ENCODE results near the gene CTBP1.

The CTBP1 gene

GRCh38 chr4:1223841-1224809 lies 24.8 kb downstream of the CTBP1 start:
- DNase-seq (ENCODE audit: low spot score) = no peak

GRCh38 chr4:1222938-1223690 lies 25.8 kb downstream of the CTBP1 start:
- no peak for DNase-seq (ENCODE audit: low spot score)

- no peak for DNase-seq (ENCODE audit: low spot score)
Measured at GRCh38 chr4:1222036-1222789, 26.7 kb downstream of the CTBP1 start.

- no peak for DNase-seq (ENCODE audit: low spot score)
Measured at GRCh38 chr4:1221155-1221870, 27.6 kb downstream of the CTBP1 start.

- DNase-seq (ENCODE audit: low spot score) = no peak
Measured at GRCh38 chr4:1220566-1220965, 28.4 kb downstream of the CTBP1 start.

- no peak for DNase-seq (ENCODE audit: low spot score)
Measured at GRCh38 chr4:1219566-1219950, 29.4 kb downstream of the CTBP1 start.

- no peak for DNase-seq (ENCODE audit: low spot score)
Measured at GRCh38 chr4:1218634-1219565, 30.0 kb downstream of the CTBP1 start.

- no peak for DNase-seq (ENCODE audit: low spot score)
Measured at GRCh38 chr4:1217366-1217765, 31.6 kb downstream of the CTBP1 start.

- DNase-seq (ENCODE audit: low spot score) = no peak
Measured at GRCh38 chr4:1216869-1217294, 32.0 kb downstream of the CTBP1 start.

GRCh38 chr4:1216076-1216614 lies 32.8 kb downstream of the CTBP1 start:
- no peak for DNase-seq (ENCODE audit: low spot score)

- no peak for DNase-seq (ENCODE audit: low spot score)
Measured at GRCh38 chr4:1215141-1216075, 33.5 kb downstream of the CTBP1 start.

GRCh38 chr4:1214101-1215095 lies 34.5 kb downstream of the CTBP1 start:
- no peak for DNase-seq (ENCODE audit: low spot score)

GRCh38 chr4:1213336-1213995 lies 35.5 kb downstream of the CTBP1 start:
- DNase-seq (ENCODE audit: low spot score) = no peak

GRCh38 chr4:1212546-1213335 lies 36.2 kb downstream of the CTBP1 start:
- DNase-seq (ENCODE audit: low spot score) = no peak

- no peak for DNase-seq (ENCODE audit: low spot score)
Measured at GRCh38 chr4:1211891-1212545, 36.9 kb downstream of the CTBP1 start.

GRCh38 chr4:1211371-1211770 lies 37.6 kb downstream of the CTBP1 start:
- no peak for DNase-seq (ENCODE audit: low spot score)
